ENCODE results near the gene TFCP2L1. TPM values are rescaled to one million over a fixed set of nuclear protein-coding genes. Genes with fewer than 3 reads are reported as not detected.

TFCP2L1 gene
- total RNA-seq, 1 donor from 2014 or later = not detected

GRCh38 chr2:121288454-121289231 is 3.6 kb upstream of the TFCP2L1 start:
- no peaks in the 10 kb centered on the region for H3K9me3 Mint-ChIP-seq (ENCODE audit: unreplicated experiment)
- H3K4me1 Mint-ChIP-seq (ENCODE audit: unreplicated experiment) = peaks cover 9% of the 10 kb centered on the region
- H3K27ac Mint-ChIP-seq (ENCODE audit: unreplicated experiment) = no peak overlapping the region
- peaks cover 34% of the 10 kb centered on the region for H3K27me3 Mint-ChIP-seq (ENCODE audit: unreplicated experiment)
- H3K36me3 Mint-ChIP-seq (ENCODE audit: unreplicated experiment) = no peaks in the 10 kb centered on the region
- H3K4me3 Mint-ChIP-seq (ENCODE audit: unreplicated experiment) = no peak overlapping the region
- DNase-seq (ENCODE audit: extremely low spot score, unreplicated experiment) = peak; percentile 67
- TF ChIP-seq CTCF (IDR thresholded peaks at IDR 0.05) = no peak

- Mint-ChIP-seq H3K4me1 (ENCODE audit: unreplicated experiment) (peaks cover 9% of the 10 kb centered on the region), H3K4me3 (ENCODE audit: unreplicated experiment) (no peak overlapping the region), H3K27me3 (ENCODE audit: unreplicated experiment) (peaks cover 41% of the 10 kb centered on the region), H3K36me3 (ENCODE audit: unreplicated experiment) (no peaks in the 10 kb centered on the region), H3K27ac (ENCODE audit: unreplicated experiment) (no peak overlapping the region), H3K9me3 (ENCODE audit: unreplicated experiment) (no peaks in the 10 kb centered on the region)
- peak; percentile 73 for DNase-seq (ENCODE audit: extremely low spot score, unreplicated experiment)
- no peak for TF ChIP-seq CTCF (IDR thresholded peaks at IDR 0.05)
These were observed 3.0 kb upstream of the TFCP2L1 start for GRCh38 chr2:121287956-121288355.

GRCh38 chr2:121287146-121287798 is 2.3 kb upstream of the TFCP2L1 start:
- H3K27ac Mint-ChIP-seq (ENCODE audit: unreplicated experiment) = no peak overlapping the region
- H3K27me3 Mint-ChIP-seq (ENCODE audit: unreplicated experiment) = peaks cover 48% of the 10 kb centered on the region
- no peaks in the 10 kb centered on the region for H3K9me3 Mint-ChIP-seq (ENCODE audit: unreplicated experiment)
- no peak for TF ChIP-seq CTCF (IDR thresholded peaks at IDR 0.05)
- H3K4me1 Mint-ChIP-seq (ENCODE audit: unreplicated experiment) = peaks cover 9% of the 10 kb centered on the region
- DNase-seq (ENCODE audit: extremely low spot score, unreplicated experiment) = peak; percentile 66
- H3K36me3 Mint-ChIP-seq (ENCODE audit: unreplicated experiment) = no peaks in the 10 kb centered on the region
- H3K4me3 Mint-ChIP-seq (ENCODE audit: unreplicated experiment) = no peak overlapping the region

GRCh38 chr2:121286506-121286905 is 1.5 kb upstream of the TFCP2L1 start:
- H3K4me1 Mint-ChIP-seq (ENCODE audit: unreplicated experiment) = peaks cover 9% of the 10 kb centered on the region
- peaks cover 53% of the 10 kb centered on the region for H3K27me3 Mint-ChIP-seq (ENCODE audit: unreplicated experiment)
- DNase-seq (ENCODE audit: extremely low spot score, unreplicated experiment) = peak; percentile 62
- no peak overlapping the region for H3K27ac Mint-ChIP-seq (ENCODE audit: unreplicated experiment)
- TF ChIP-seq CTCF (IDR thresholded peaks at IDR 0.05) = no peak
- no peaks in the 10 kb centered on the region for H3K9me3 Mint-ChIP-seq (ENCODE audit: unreplicated experiment)
- H3K36me3 Mint-ChIP-seq (ENCODE audit: unreplicated experiment) = no peaks in the 10 kb centered on the region
- no peak overlapping the region for H3K4me3 Mint-ChIP-seq (ENCODE audit: unreplicated experiment)

GRCh38 chr2:121285926-121286325 is 924 bp upstream of the TFCP2L1 start:
- DNase-seq (ENCODE audit: extremely low spot score, unreplicated experiment) = no peak
- H3K27me3 Mint-ChIP-seq (ENCODE audit: unreplicated experiment) = peaks cover 58% of the 10 kb centered on the region
- H3K9me3 Mint-ChIP-seq (ENCODE audit: unreplicated experiment) = no peaks in the 10 kb centered on the region
- H3K36me3 Mint-ChIP-seq (ENCODE audit: unreplicated experiment) = no peaks in the 10 kb centered on the region
- no peak overlapping the region for H3K27ac Mint-ChIP-seq (ENCODE audit: unreplicated experiment)
- TF ChIP-seq CTCF (IDR thresholded peaks at IDR 0.05) = no peak
- no peak overlapping the region for H3K4me3 Mint-ChIP-seq (ENCODE audit: unreplicated experiment)
- H3K4me1 Mint-ChIP-seq (ENCODE audit: unreplicated experiment) = peaks cover 9% of the 10 kb centered on the region
